GM12873 (cell line): ENCODE data around the gene LRP1B.

Source experiments
- TF ChIP-seq, protein P1 (sequence below): IDR thresholded peaks from 2 replicates; pipeline ENCODE4 v1.5.1; 2012; ENCODE audit warnings: low read depth, mild to moderate bottlenecking, moderate library complexity, low read length, control low read depth; ENCODE audit not compliant: insufficient read depth; ENCODE audit errors: missing control alignments

Gene LRP1B

DNA sequence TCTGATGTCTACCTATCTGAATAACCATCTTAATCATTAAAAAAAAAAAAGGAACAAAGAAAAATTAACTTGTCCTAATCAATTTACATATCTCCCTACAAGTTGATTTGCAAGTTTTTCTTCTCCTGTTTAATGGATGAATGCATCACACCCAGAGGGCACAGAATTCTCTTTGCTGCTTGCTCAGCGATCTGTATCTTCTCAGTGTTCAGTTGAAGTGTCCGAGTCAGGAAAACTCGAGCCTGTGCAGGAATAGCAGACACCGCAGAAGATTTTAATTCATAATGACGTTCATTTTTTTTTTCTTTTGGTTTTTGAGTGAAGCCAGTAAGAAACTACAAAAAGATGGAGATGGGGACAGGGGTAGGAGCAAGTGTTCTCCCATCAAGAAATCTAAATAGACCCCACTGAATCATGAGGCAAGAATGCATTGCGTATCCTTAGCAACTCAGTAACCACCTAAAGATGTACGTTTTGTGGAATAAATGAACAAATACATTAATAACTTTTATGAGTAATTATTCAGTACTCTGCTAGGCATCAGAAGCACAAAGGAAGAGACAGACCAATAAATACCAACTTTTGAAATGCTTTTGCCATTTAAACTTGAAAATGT is 675.5 kb downstream of the LRP1B start:
- TF ChIP-seq, protein P1, sequence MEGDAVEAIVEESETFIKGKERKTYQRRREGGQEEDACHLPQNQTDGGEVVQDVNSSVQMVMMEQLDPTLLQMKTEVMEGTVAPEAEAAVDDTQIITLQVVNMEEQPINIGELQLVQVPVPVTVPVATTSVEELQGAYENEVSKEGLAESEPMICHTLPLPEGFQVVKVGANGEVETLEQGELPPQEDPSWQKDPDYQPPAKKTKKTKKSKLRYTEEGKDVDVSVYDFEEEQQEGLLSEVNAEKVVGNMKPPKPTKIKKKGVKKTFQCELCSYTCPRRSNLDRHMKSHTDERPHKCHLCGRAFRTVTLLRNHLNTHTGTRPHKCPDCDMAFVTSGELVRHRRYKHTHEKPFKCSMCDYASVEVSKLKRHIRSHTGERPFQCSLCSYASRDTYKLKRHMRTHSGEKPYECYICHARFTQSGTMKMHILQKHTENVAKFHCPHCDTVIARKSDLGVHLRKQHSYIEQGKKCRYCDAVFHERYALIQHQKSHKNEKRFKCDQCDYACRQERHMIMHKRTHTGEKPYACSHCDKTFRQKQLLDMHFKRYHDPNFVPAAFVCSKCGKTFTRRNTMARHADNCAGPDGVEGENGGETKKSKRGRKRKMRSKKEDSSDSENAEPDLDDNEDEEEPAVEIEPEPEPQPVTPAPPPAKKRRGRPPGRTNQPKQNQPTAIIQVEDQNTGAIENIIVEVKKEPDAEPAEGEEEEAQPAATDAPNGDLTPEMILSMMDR = no peak

DNA sequence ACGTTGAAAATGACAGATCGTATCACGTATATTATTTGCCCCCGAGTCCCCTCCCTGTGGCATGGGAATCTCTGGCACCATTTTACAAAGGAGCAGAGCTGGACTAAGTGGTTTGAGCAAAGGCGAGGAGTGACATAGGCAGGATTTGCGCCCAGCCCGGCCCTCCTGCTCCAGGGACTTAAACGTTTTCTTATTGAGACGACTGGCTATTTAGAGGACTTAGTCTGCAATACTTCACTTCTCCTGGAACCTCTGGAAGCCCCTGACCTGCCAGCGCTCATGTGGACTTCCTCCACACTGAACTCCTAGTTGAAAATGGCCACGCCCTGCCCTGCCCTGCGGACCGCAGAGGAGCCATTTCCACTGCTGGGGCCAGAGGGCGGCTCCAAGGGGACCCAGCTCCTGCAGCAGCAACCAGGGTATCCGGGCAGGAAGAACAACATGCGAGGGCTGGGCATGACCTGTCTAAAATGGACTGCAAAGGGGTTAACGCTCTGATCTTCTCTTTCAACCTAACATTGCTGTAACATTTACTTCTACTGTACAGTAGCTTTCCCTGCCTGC is 690.7 kb downstream of the LRP1B start:
- TF ChIP-seq, protein P1 = no peak

DNA sequence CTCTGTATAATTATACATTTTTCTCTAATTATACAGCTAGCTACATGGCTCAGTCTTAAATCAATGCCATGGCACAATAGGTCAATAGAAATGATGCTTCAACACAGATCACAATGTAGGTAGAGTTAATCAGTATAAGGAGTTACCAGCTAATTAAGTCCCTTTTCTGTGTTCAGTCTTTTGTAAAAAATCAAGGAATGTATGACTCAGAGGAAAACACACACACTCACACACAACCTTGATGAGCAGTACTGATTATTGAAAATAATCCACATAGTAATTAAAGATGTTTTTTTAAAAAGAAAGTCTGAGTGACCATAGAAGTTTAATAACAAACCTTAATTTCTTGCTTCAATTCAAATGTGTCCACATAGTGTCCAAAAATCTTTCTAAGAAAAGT is 691.3 kb downstream of the LRP1B start:
- TF ChIP-seq, protein P1 = no peak

GRCh38 chr2:141438536-141438935 is 692.3 kb downstream of the LRP1B start:
- TF ChIP-seq, protein P1 = no peak

DNA sequence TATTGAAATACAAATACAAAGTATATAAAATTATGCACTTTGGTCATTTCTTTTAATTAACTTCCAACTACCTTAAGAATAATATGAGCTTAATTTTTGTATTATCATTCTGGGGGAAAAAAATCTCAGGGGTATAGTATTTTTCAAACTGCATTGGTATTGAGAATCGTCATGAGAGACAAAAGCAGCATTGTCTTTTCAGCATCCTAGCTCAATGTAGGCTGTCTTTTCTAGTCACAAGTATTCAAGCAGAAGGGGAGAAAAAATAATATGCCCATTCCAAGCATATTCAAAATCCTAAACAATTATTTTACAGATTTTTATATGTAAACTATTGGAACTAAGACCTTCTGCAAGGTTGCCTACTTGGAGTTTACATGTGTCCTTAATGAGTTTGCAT is 693.3 kb downstream of the LRP1B start:
- TF ChIP-seq, protein P1 = no peak

GRCh38 chr2:141423124-141423523 is 707.7 kb downstream of the LRP1B start:
- TF ChIP-seq, protein P1 = no peak

DNA sequence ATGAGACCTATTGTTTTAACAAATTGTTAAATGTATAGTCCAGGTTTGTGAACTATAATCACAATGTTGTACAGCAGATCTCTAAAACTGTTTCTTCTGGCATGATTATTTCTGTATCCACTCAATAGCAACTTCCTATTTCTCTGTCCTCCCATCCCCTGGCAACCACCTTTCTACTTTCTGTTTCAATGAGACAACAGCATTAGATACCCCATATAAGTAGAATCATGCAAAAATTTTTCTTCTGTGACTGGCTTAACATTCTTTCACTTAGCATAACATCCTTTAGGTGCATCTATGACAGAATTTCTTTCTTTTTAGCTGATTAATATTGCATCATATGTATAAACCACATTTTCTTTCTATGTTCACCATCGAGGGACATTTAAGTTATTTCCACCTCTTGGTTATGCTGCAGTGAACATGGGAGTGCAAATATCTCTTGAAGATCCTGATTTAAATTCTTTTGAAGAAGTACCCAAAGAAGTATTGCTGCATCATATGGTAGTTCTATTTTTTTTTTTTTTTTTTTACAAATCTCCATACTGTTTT is 713.5 kb downstream of the LRP1B start:
- TF ChIP-seq, protein P1 = no peak
